Lower lobe of right lung (tissue), 2 donors: Measurements from ENCODE around the gene DNAH2. TPM values are rescaled to one million over a fixed set of nuclear protein-coding genes. Genes with fewer than 3 reads are reported as not detected.

Experiments
- ATAC-seq, 2 donors: fragments of 200-7000 bp; cut with Tn5 transposase; one replicate each; pipeline ENCODE4 v1.9.1; 2020 to 2022; ENCODE audit warnings: mild to moderate bottlenecking in 2 of 2, moderate library complexity in 2 of 2
- DNase-seq: peaks from one replicate; pipeline ENCODE4 v3.0.0-alpha.2; 2020
- H3K27ac ChIP-seq: fragments of 200-600 bp; one replicate; pipeline ENCODE4 v1.8.0; 2022
- H3K27me3 ChIP-seq: fragments of 200-600 bp; one replicate; pipeline ENCODE4 v1.8.0; 2022; ENCODE audit warnings: low read depth
- H3K36me3 ChIP-seq: fragments of 200-600 bp; one replicate; pipeline ENCODE4 v1.8.0; 2022; ENCODE audit warnings: mild to moderate bottlenecking
- H3K4me1 ChIP-seq: fragments of 200-600 bp; one replicate; pipeline ENCODE4 v1.8.0; 2022
- H3K4me3 ChIP-seq: fragments of 200-600 bp; one replicate; pipeline ENCODE4 v1.8.0; 2022; ENCODE audit warnings: mild to moderate bottlenecking
- H3K9me3 ChIP-seq: fragments of 200-600 bp; one replicate; pipeline ENCODE4 v1.8.0; 2022
- CTCF ChIP-seq: fragments of 200-600 bp; IDR thresholded peaks from one replicate; pipeline ENCODE4 v1.8.0; 2022; ENCODE audit warnings: antibody characterized with exemption, mild to moderate bottlenecking
- intact Hi-C: fragments of 100-400 bp; cut with DNase I; formaldehyde crosslinking; loops from one replicate; pipeline ENCODE4 v1.11.0; 2022
- total RNA-seq: library from RNA; stranded (reverse); fragmentation: NEBNext Ultra II Directional; extraction: Animal tissue kit (Norgen Biotek cat#: 25700); gene quantifications from one replicate; pipeline ENCODE4 v1.2.1, GENCODE V29; 2021
- donor health status: DM: no; HTN: yes; CAD: no; lungs with severe emphysema.

The DNAH2 gene
- total RNA-seq, 1 donor from 2014 or later: 6.2 TPM

- Histone ChIP-seq H3K27ac (no peak overlapping the region), H3K4me1 (peaks cover 10% of the 10 kb centered on the region), H3K27me3 (no peaks in the 10 kb centered on the region), H3K4me3 (no peak overlapping the region), H3K9me3 (no peaks in the 10 kb centered on the region), H3K36me3 (peaks cover 14% of the 10 kb centered on the region)
- no peak for ATAC-seq
- no peak for TF ChIP-seq CTCF
- no peak for DNase-seq
- intact Hi-C loops: no loop called here
Observed at GRCh38 chr17:7875804-7876370, 158.3 kb downstream of the DNAH2 start.

GRCh38 chr17:7878234-7878633 lies 160.7 kb downstream of the DNAH2 start:
- H3K27me3 ChIP-seq: no peaks in the 10 kb centered on the region
- H3K4me1 ChIP-seq: peaks cover 26% of the 10 kb centered on the region
- no peak for TF ChIP-seq CTCF
- H3K27ac ChIP-seq: no peak overlapping the region
- peaks cover 21% of the 10 kb centered on the region for H3K36me3 ChIP-seq
- DNase-seq (no peak), ATAC-seq (no peak)
- intact Hi-C loops: no loop called here
- no peak overlapping the region for H3K4me3 ChIP-seq
- no peaks in the 10 kb centered on the region for H3K9me3 ChIP-seq

GRCh38 chr17:7880076-7880868 lies 162.7 kb downstream of the DNAH2 start:
- Histone ChIP-seq H3K27ac (no peak overlapping the region), H3K4me1 (peaks cover 31% of the 10 kb centered on the region), H3K27me3 (no peaks in the 10 kb centered on the region), H3K4me3 (no peak overlapping the region), H3K36me3 (peaks cover 21% of the 10 kb centered on the region), H3K9me3 (no peaks in the 10 kb centered on the region)
- no peak for TF ChIP-seq CTCF
- DNase-seq (no peak), ATAC-seq (no peak)
- intact Hi-C loops: no loop called here

DNA sequence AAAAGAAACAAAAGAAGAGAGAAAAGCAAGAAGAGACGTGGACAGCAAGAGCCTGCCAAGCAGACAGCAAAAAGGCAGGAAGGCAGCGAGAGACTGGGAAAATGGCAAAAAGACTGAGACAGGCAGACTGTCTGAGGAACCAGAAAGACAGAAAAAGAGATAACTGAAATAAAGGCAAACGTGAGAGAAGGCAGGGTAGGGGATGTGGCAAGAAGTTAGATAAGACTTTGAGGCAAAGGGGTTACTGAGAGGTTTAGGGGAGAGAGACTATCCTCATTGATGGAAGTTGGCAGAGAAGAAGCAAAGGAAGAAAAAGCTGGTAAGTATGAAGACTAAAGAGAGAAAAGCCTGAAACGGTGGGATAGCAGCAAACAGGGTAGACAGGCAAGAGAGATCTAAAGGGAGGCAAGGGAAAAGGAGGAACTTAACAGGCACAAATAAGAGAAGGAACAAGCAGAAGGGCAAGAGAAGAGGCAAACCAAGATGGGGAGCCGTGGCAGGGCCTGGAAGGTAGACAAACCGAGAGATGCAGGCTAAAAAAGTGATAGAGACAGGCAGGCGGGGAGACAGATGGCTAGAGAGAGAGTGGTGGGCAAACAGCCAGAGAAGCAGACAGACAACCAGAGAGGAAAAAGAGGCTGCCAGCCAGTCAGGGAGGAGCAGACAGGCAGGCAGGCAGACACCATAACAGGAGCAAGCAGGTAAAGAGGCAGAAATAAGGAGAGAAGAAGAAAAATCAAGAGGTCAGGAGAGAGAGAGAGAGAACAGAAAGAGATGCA lies 163.9 kb downstream of the DNAH2 start:
- Histone ChIP-seq H3K4me3 (no peak overlapping the region), H3K27ac (peak overlapping the region; percentile 18), H3K36me3 (peaks cover 21% of the 10 kb centered on the region), H3K4me1 (peaks cover 40% of the 10 kb centered on the region), H3K9me3 (no peaks in the 10 kb centered on the region), H3K27me3 (no peaks in the 10 kb centered on the region)
- DNase-seq (no peak), ATAC-seq (no peak)
- intact Hi-C loops: no loop called here
- TF ChIP-seq CTCF: no peak

GRCh38 chr17:7882068-7882467 lies 164.5 kb downstream of the DNAH2 start:
- Histone ChIP-seq H3K27me3 (no peaks in the 10 kb centered on the region), H3K4me3 (no peak overlapping the region), H3K4me1 (peaks cover 46% of the 10 kb centered on the region), H3K36me3 (peaks cover 21% of the 10 kb centered on the region), H3K9me3 (no peaks in the 10 kb centered on the region), H3K27ac (no peak overlapping the region)
- TF ChIP-seq CTCF: no peak
- ATAC-seq: no peak
- intact Hi-C loops: no loop called here
- no peak for DNase-seq
